Spleen (tissue), 7 donors: Measurements from ENCODE around the gene LYRM7.
"Not testable (repeated sequence)": the region's sequence is repeated elsewhere in the genome, so short reads cannot be mapped to it uniquely, and the experiment has no call there.

Experiments
- CTCF ChIP-seq, 11 experiments: fragments of 200-600 bp in 7 of 11; fragments of 450-650 bp in 4 of 11; sonication (generic) in 4 of 11; IDR thresholded peaks in 8 of 11; conservative IDR thresholded peaks in 3 of 11; 1 replicate in 7 of 11; 2 replicates in 4 of 11; pipeline versions ENCODE4 v1.4.0 to v1.8.0; 2016 to 2021; ENCODE audit warnings: antibody characterized with exemption in 11 of 11, inconsistent platforms in 4 of 11, mild to moderate bottlenecking in 1 of 11
- POLR2A ChIP-seq, 3 donors: fragments of 450-650 bp; IDR thresholded peaks; one replicate each; pipeline ENCODE4 v1.5.1; 2017; ENCODE audit warnings: antibody characterized with exemption in 3 of 3, mild to moderate bottlenecking in 1 of 3
- POLR2AphosphoS5 ChIP-seq, 3 donors: sonication (generic); formaldehyde crosslinking; IDR thresholded peaks; one replicate each; pipeline ENCODE4 v1.5.1; 2017; ENCODE audit warnings: antibody characterized with exemption in 3 of 3
- donor health status: DM: no; HTN: no; CAD: no; lungs with moderate emphysema.
- donor health status: DM: no; HTN: no; CAD: no.
- donor health status: DM: no; HTN: no; CAD: no.

DNA sequence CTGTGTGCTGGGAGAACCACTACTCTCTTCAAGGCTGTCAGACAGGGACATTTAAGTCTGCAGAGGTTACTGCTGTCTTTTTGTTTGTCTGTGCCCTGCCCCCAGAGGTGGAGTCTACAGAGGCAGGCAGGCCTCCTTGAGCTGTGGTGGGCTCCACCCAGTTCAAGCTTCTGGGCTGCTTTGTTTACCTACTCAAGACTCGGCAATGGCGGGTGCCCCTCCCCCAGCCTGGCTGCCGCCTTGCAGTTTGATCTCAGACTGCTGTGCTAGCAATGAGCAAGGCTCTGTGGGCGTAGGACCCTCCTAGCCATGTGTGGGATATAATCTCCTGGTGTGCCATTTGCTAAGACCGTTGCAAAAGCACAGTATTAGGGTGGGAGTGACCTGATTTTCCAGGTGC, 32.3 kb upstream of the LYRM7 start:
- TF ChIP-seq CTCF (IDR thresholded peaks at IDR 0.05 in 8 of 11, conservative IDR thresholded peaks at IDR 0.05 in 3 of 11); POLR2A (IDR thresholded peaks at IDR 0.05); POLR2AphosphoS5 (IDR thresholded peaks at IDR 0.05): not testable (repeated sequence)
